HG03469 (cell line): ENCODE measurements around the gene FHL2.
"Not testable (repeated sequence)": the region's sequence is repeated elsewhere in the genome, so short reads cannot be mapped to it uniquely, and the experiment has no call there.

ENCODE experiments used
- ATAC-seq: cut with Tn5 transposase; IDR thresholded peaks from one replicate; pipeline ENCODE4 v1.9.1; 2021; ENCODE audit warnings: mild to moderate bottlenecking, moderate library complexity, moderate number of reproducible peaks; ENCODE audit not compliant: unreplicated experiment

FHL2 gene

DNA sequence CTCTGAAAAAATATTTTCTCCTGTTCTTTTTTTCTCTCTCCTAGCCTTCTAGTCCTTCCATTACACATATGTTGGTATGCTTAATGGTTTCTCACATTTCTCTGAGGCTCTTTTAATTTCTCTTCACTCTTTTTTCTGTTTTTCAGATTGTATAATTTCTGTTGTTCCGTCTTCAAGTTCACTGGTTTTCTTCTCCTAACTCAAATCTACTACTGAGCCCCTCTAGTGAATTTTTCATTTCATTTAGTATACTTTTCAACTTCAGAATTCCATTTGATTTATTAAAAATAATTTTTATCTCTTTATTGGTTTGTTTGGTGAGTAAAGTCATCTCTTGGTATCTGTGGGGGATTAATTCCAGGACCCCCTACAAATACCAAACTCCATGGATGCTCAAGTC, 41.7 kb downstream of the FHL2 start:
- ATAC-seq, result no peak

DNA sequence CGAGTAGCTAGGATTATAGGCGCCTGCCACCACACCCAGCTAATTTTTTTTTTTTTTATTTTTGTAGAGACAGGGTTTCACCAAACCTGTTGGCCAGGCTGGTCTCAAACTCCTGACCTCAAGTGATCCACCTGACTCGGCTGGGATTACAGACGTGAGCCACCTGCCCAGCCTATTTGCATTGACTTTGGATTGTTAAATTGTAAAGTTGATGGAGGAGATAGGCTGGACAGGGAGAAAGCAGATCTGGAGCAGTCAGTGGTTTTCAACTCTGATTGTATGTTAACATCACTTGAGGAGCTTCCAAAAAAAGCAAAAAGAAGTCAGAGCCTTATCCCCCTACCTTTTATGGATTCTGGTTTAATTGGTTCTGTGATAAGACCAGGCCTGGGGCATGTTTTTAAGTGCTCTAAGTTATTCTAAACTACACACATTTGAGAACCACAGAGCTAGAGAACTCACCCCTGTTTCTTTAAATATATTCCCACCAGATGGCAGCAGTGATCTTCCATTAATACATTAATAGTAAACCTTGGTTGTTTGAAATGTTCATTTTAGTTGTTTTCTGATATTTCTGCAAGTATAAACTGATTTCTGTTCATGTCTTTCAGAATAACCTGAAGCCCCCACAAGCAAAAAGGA, 54.0 kb downstream of the FHL2 start:
- ATAC-seq, result no peak

DNA sequence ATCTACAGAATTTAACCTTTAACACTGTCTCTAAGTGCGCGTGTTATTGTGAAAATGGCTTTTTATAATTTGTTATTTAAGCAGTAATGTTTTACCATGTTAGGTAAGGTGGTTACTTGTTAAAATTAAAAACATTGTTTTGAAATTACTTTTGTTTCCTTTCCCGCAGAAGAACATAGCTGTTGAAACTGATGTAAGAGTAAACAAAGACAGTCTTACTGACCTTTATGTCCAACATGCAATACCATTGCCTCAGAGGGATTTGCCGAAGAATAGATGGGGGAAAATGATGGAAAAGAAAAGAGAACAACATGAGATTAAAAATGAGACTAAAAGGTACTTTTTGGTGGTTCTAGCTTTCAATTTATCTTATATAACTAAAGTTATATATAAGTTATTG, 59.4 kb downstream of the FHL2 start:
- no peak for ATAC-seq

DNA sequence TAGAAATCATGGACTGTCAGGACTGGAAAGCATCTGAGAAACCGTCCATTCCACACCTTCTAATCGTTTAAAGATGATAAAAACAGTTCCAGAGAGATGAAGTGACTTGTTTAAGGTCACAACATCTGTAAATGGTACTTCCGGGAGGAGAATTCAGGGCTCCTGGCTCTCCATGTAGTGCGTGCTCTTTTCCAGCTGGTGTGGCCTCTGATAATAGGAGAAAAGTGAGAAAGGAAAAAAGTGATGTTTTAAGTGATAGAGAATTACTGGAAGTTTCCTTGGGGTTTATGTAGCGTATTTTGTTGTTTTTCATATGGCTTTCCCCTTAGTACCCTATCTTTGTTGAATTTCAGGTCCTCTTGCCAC, 60.8 kb downstream of the FHL2 start:
- no peak for ATAC-seq

- ATAC-seq, result peak; percentile 70
Measured at GRCh38 chr2:105337122-105338019, 61.5 kb downstream of the FHL2 start, which contains the start of gene C2orf49. Gene C2orf49, plus strand, starts transcription at chr2:105337540. Its CDS starts 48 bp downstream, at chr2:105337588.

DNA sequence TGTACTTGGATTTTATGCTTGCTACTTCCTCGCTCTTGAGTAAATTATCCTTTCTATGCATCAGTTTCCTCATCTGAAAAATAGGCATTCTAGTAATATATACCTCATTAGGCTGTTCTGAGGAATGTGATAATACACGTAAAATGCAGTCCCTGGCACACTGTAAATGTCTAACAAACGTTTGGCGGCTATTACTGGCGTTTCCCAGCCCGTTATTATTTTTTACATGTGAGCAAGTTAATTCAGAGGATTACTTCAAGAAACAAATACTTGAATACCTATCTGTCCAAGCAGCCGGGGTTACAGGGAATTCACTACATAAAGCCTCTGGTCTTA, 62.1 kb downstream of the FHL2 start:
- no peak for ATAC-seq

DNA sequence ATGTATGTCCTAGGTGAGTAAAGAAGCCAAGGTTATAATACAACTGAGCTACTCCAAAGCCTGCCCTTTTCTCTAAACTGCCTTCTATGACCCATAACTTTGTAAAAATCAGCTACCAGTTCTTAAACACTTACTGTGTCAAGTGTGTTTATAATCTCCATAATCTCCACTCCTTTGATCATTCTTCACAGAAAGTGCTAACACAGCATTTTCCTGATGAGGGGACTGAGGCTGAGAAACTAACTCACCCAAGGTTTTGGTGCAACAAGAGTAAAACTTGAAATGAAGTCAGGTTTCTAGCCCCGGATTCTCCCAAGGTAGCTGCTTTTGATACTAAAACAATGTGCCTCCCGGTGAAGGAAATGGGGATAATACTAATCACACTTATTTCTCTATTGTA, 63.4 kb downstream of the FHL2 start:
- no peak for ATAC-seq

DNA sequence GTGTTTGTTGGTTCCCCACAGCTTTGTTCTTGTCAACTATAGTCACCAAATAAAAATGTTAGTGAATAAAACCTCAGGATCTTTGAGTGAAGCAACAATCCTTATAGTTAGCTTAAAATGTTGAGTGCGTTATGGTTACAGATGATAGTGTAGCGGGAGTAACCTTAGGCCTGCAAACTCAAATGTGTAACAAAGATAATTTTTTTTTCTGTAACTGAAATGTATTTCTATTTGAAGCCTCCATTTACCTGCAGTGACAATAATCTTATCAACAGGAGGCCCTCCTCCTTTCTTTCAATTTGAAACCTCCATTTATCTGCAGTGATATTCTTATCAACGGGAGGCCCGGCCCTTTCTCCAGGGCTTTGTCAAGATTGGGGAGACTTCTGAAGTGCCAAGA, 64.6 kb downstream of the FHL2 start:
- ATAC-seq, result no peak

- no peak for ATAC-seq
Measured at GRCh38 chr2:105330681-105331375, 68.0 kb downstream of the FHL2 start.

- ATAC-seq, result peak; percentile 57
Measured at GRCh38 chr2:105329561-105330495, 69.0 kb downstream of the FHL2 start, which contains the start of gene TGFBRAP1. Gene TGFBRAP1, minus strand, starts transcription at chr2:105329735. Its CDS starts 21,434 bp downstream, at chr2:105308301.

DNA sequence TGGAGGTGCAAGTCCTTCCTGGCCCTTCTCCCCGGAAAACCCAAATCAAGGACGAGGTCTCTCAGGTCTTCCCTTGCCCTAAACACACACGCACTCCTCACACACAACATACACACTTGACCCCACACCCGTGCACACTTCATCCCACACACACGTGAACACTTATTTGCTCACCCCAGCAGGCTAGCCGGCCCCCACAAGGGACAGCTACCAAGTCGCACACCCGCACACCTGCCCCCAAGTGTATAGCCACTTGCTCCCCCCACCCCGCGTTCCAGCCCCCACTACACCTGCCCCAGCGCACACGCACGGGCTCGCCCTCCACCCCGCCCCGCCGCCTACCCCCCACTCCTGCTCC, 69.7 kb downstream of the FHL2 start:
- ATAC-seq, result no peak

GRCh38 chr2:105328281-105329196, 70.3 kb downstream of the FHL2 start:
- ATAC-seq, result no peak

GRCh38 chr2:105327690-105328089, 71.2 kb downstream of the FHL2 start:
- no peak for ATAC-seq

GRCh38 chr2:105327271-105327670, 71.6 kb downstream of the FHL2 start:
- ATAC-seq, result not testable (repeated sequence)

DNA sequence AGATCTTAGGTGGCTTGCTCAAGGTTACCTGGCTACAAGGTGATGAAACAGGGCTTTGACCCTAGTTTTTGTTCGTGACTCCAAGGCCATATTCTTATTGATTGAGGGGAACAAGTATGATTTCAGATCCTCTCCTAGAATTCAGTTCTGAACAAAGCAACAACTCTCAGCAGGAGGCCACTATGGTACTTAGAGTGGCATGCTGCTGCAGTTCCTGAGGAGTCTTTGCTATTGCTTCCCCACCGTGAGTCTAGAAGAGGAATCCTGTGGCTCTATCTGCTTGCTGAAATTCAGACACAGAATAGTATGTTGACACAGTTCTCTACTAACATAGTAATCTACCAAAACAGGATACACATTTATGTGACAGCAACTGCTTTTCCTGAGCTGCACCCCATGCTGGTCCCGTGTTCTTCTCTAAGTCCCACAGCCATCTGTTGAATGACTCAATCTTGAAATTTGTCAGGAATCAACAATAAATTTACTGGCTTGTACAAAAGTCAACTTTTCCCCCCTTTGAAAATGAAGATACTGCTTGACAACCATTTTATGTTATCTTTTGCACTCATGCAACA, 73.4 kb downstream of the FHL2 start:
- ATAC-seq, result no peak

DNA sequence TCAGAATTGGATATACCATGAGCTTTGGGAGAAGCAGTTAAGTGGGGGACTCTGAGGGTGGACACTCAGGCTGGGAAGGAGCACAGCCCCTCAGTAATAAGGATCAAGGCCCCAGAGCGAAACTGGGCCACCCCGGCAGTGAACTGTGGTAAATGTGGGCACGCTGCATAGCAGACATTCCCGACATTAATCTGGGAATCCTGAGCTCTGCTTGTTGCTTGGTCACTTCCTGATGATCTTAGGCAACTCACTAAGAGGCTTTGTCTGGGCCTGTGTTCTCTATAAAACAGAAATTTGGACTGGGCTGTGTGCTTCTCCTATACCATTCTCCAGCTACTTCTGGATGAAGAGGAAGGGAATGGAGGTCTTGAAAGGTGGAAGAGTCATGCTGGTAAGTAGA, 74.1 kb downstream of the FHL2 start:
- no peak for ATAC-seq

GRCh38 chr2:105324101-105324500, 74.8 kb downstream of the FHL2 start:
- no peak for ATAC-seq

DNA sequence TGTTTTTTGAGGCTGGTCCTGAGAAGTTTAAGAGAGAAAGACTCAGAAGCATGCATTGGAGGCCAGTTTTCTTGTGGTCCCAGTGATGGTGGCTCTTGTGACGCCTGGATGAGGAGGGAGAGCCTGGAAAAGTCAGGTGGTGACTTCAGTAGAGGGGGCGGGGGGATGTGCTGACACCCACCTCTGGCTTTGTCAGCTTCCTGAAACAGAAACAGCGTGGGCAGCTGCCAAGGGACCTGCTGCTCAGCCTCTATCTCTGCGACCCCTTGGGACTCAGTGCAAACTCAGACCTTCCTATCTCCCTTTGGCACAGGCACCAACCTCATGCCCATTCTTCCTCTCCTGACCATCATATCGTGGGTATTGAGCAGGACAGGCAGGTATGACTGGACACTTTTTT, 75.7 kb downstream of the FHL2 start:
- ATAC-seq, result no peak
